ENCODE measurements around the gene PERP.
"Not testable (repeated sequence)": the region's sequence is repeated elsewhere in the genome, so short reads cannot be mapped to it uniquely, and the experiment has no call there.

Gene PERP

GRCh38 chr6:138105446-138105845 lies 1.8 kb downstream of the PERP start:
- DNase-seq (ENCODE audit: low read depth in 2 of 2): no peak

- DNase-seq (ENCODE audit: low read depth in 2 of 2): no peak
Observed at GRCh38 chr6:138104618-138105213, 2.5 kb downstream of the PERP start.

GRCh38 chr6:138103871-138104270 lies 3.3 kb downstream of the PERP start:
- DNase-seq (ENCODE audit: low read depth in 2 of 2): no peak

- no peak for DNase-seq (ENCODE audit: low read depth in 2 of 2)
Observed at GRCh38 chr6:138101946-138102731, 5.1 kb downstream of the PERP start.

GRCh38 chr6:138099832-138100231 lies 7.4 kb downstream of the PERP start:
- no peak for DNase-seq (ENCODE audit: low read depth in 2 of 2)

- DNase-seq (ENCODE audit: low read depth in 2 of 2): no peak
Observed at GRCh38 chr6:138098306-138098705, 8.9 kb downstream of the PERP start.

GRCh38 chr6:138094260-138094659 lies 13.0 kb downstream of the PERP start:
- no peak for DNase-seq (ENCODE audit: low read depth in 2 of 2)

GRCh38 chr6:138093632-138094031 lies 13.6 kb downstream of the PERP start:
- no peak for DNase-seq (ENCODE audit: low read depth in 2 of 2)

GRCh38 chr6:138092686-138093085 lies 14.5 kb downstream of the PERP start:
- DNase-seq (ENCODE audit: low read depth in 2 of 2): no peak

GRCh38 chr6:138089325-138089724 lies 17.9 kb downstream of the PERP start:
- no peak for DNase-seq (ENCODE audit: low read depth in 2 of 2)

- no peak for DNase-seq (ENCODE audit: low read depth in 2 of 2)
Observed at GRCh38 chr6:138088326-138088762, 18.9 kb downstream of the PERP start.

- DNase-seq (ENCODE audit: low read depth in 2 of 2): no peak
Observed at GRCh38 chr6:138087593-138088325, 19.5 kb downstream of the PERP start.

GRCh38 chr6:138086573-138087196 lies 20.5 kb downstream of the PERP start:
- no peak for DNase-seq (ENCODE audit: low read depth in 2 of 2)

- no peak for DNase-seq (ENCODE audit: low read depth in 2 of 2)
Observed at GRCh38 chr6:138085839-138086222, 21.4 kb downstream of the PERP start.

- DNase-seq (ENCODE audit: low read depth in 2 of 2): no peak
Observed at GRCh38 chr6:138084904-138085838, 22.0 kb downstream of the PERP start.

- DNase-seq (ENCODE audit: low read depth in 2 of 2): no peak
Observed at GRCh38 chr6:138082232-138082631, 25.0 kb downstream of the PERP start.

- not testable (repeated sequence) for DNase-seq (ENCODE audit: low read depth in 2 of 2)
Observed at GRCh38 chr6:138079556-138079955, 27.7 kb downstream of the PERP start.

GRCh38 chr6:138078491-138078890 lies 28.7 kb downstream of the PERP start:
- no peak for DNase-seq (ENCODE audit: low read depth in 2 of 2)

- no peak for DNase-seq (ENCODE audit: low read depth in 2 of 2)
Observed at GRCh38 chr6:138073264-138073663, 34.0 kb downstream of the PERP start.

- no peak for DNase-seq (ENCODE audit: low read depth in 2 of 2)
Observed at GRCh38 chr6:138063726-138064125, 43.5 kb downstream of the PERP start.

GRCh38 chr6:138054982-138055381 lies 52.2 kb downstream of the PERP start:
- DNase-seq (ENCODE audit: low read depth in 2 of 2): no peak
